Measurements from ENCODE around the gene HMG20A.

HMG20A gene

GRCh38 chr15:77420610-77421369 lies at the start of gene HMG20A:
Gene HMG20A, plus strand, starts transcription at chr15:77420888. Its CDS starts 37,520 bp downstream, at chr15:77458408.
- peaks cover 37 to 42% of the 10 kb centered on the region in 2 experiments for H3K4me1 ChIP-seq (ENCODE audit: control insufficient read depth in 1 of 2, insufficient read depth in 1 of 2, low read depth in 1 of 2, low read length in 1 of 2)
- H3K9me3 ChIP-seq: no peaks in the 10 kb centered on the region
- peak within 1 kb of the TSS; percentile 88 for H3K27ac ChIP-seq
- H3K4me3 ChIP-seq (ENCODE audit: low read depth in 1 of 2, low read length in 1 of 2): peak within 1 kb of the TSS; percentile 88 to 93
- H3K36me3 ChIP-seq: no peaks in the 10 kb centered on the region
- no peaks in the 10 kb centered on the region for H3K27me3 ChIP-seq
- no peak for TF ChIP-seq CTCF (IDR thresholded peaks at IDR 0.05)

- Histone ChIP-seq H3K27me3 (no peaks in the 10 kb centered on the region), H3K27ac (no peak overlapping the region), H3K9me3 (no peaks in the 10 kb centered on the region), H3K4me3 (ENCODE audit: low read depth in 1 of 2, low read length in 1 of 2) (no peak overlapping the region), H3K4me1 (ENCODE audit: control insufficient read depth in 1 of 2, insufficient read depth in 1 of 2, low read depth in 1 of 2, low read length in 1 of 2) (no peaks in the 10 kb centered on the region), H3K36me3 (no peaks in the 10 kb centered on the region)
- TF ChIP-seq CTCF (IDR thresholded peaks at IDR 0.05): no peak
These were observed 48.7 kb upstream of the HMG20A start for GRCh38 chr15:77371850-77372563.

GRCh38 chr15:77373441-77373840 lies 47.2 kb upstream of the HMG20A start:
- no peaks in the 10 kb centered on the region for H3K4me1 ChIP-seq (ENCODE audit: control insufficient read depth in 1 of 2, insufficient read depth in 1 of 2, low read depth in 1 of 2, low read length in 1 of 2)
- no peaks in the 10 kb centered on the region for H3K36me3 ChIP-seq
- TF ChIP-seq CTCF (IDR thresholded peaks at IDR 0.05): no peak
- no peak overlapping the region for H3K27ac ChIP-seq
- no peaks in the 10 kb centered on the region for H3K9me3 ChIP-seq
- no peaks in the 10 kb centered on the region for H3K27me3 ChIP-seq
- H3K4me3 ChIP-seq (ENCODE audit: low read depth in 1 of 2, low read length in 1 of 2): no peak overlapping the region

GRCh38 chr15:77375133-77375532 lies 45.6 kb upstream of the HMG20A start:
- H3K9me3 ChIP-seq: no peaks in the 10 kb centered on the region
- no peak overlapping the region for H3K4me3 ChIP-seq (ENCODE audit: low read depth in 1 of 2, low read length in 1 of 2)
- H3K27ac ChIP-seq: no peak overlapping the region
- H3K36me3 ChIP-seq: no peaks in the 10 kb centered on the region
- no peaks in the 10 kb centered on the region for H3K4me1 ChIP-seq (ENCODE audit: control insufficient read depth in 1 of 2, insufficient read depth in 1 of 2, low read depth in 1 of 2, low read length in 1 of 2)
- TF ChIP-seq CTCF (IDR thresholded peaks at IDR 0.05): no peak
- no peaks in the 10 kb centered on the region for H3K27me3 ChIP-seq

- Histone ChIP-seq H3K4me3 (ENCODE audit: low read depth in 1 of 2, low read length in 1 of 2) (no peak overlapping the region), H3K4me1 (ENCODE audit: control insufficient read depth in 1 of 2, insufficient read depth in 1 of 2, low read depth in 1 of 2, low read length in 1 of 2) (no peaks in the 10 kb centered on the region), H3K36me3 (no peaks in the 10 kb centered on the region), H3K27me3 (no peaks in the 10 kb centered on the region), H3K9me3 (no peaks in the 10 kb centered on the region), H3K27ac (no peak overlapping the region)
- no peak for TF ChIP-seq CTCF (IDR thresholded peaks at IDR 0.05)
These were observed 43.9 kb upstream of the HMG20A start for GRCh38 chr15:77376770-77377169.

Measured in neutrophil (primary cell).